ENCODE data around the gene ABCA9.
"Not testable (repeated sequence)": the region's sequence is repeated elsewhere in the genome, so short reads cannot be mapped to it uniquely, and the experiment has no call there.

Gene ABCA9

GRCh38 chr17:68955181-68955841, 105.4 kb downstream of the ABCA9 start, which contains the start of gene ABCA8:
Gene ABCA8, minus strand, starts transcription at chr17:68955392. Its CDS starts 13,358 bp downstream, at chr17:68942034.
- in situ Hi-C loops (cut with MboI; ENCODE audit: low sequenced_read_pairs), result loop anchor here (25.0 kb wide), 1 partner anchor 168 kb away; no protein-coding TSS in a partner anchor

GRCh38 chr17:68954146-68954896, 106.4 kb downstream of the ABCA9 start:
- in situ Hi-C loops (cut with MboI; ENCODE audit: low sequenced_read_pairs), result loop anchor here (25.0 kb wide), 1 partner anchor 167 kb away; no protein-coding TSS in a partner anchor

- in situ Hi-C loops (cut with MboI; ENCODE audit: low sequenced_read_pairs), result loop anchor here (25.0 kb wide), 1 partner anchor 166 kb away; no protein-coding TSS in a partner anchor
Measured at GRCh38 chr17:68953340-68953997, 107.3 kb downstream of the ABCA9 start.

- in situ Hi-C loops (cut with MboI; ENCODE audit: low sequenced_read_pairs), result loop anchor here (25.0 kb wide), 1 partner anchor 163 kb away; no protein-coding TSS in a partner anchor
Measured at GRCh38 chr17:68950725-68951124, 110.0 kb downstream of the ABCA9 start.

- in situ Hi-C loops (cut with MboI; ENCODE audit: low sequenced_read_pairs), result not testable (repeated sequence)
Measured at GRCh38 chr17:68947868-68948267, 112.9 kb downstream of the ABCA9 start.

GRCh38 chr17:68944435-68945035, 116.2 kb downstream of the ABCA9 start:
- in situ Hi-C loops (cut with MboI; ENCODE audit: low sequenced_read_pairs), result no loop called here

- in situ Hi-C loops (cut with MboI; ENCODE audit: low sequenced_read_pairs), result not testable (repeated sequence)
Measured at GRCh38 chr17:68943812-68944182, 116.9 kb downstream of the ABCA9 start.

- in situ Hi-C loops (cut with MboI; ENCODE audit: low sequenced_read_pairs), result no loop called here
Measured at GRCh38 chr17:68943123-68943811, 117.5 kb downstream of the ABCA9 start.

- in situ Hi-C loops (cut with MboI; ENCODE audit: low sequenced_read_pairs), result no loop called here
Measured at GRCh38 chr17:68942389-68942788, 118.3 kb downstream of the ABCA9 start.

GRCh38 chr17:68941761-68942160, 119.0 kb downstream of the ABCA9 start:
- in situ Hi-C loops (cut with MboI; ENCODE audit: low sequenced_read_pairs), result no loop called here

- in situ Hi-C loops (cut with MboI; ENCODE audit: low sequenced_read_pairs), result no loop called here
Measured at GRCh38 chr17:68939195-68939594, 121.5 kb downstream of the ABCA9 start.

- in situ Hi-C loops (cut with MboI; ENCODE audit: low sequenced_read_pairs), result no loop called here
Measured at GRCh38 chr17:68937890-68938514, 122.7 kb downstream of the ABCA9 start.

GRCh38 chr17:68927516-68927915, 133.2 kb downstream of the ABCA9 start:
- in situ Hi-C loops (cut with MboI; ENCODE audit: low sequenced_read_pairs), result no loop called here

- in situ Hi-C loops (cut with MboI; ENCODE audit: low sequenced_read_pairs), result no loop called here
Measured at GRCh38 chr17:68924793-68925720, 135.7 kb downstream of the ABCA9 start.
